Skeletal muscle satellite cell (primary cell): ENCODE measurements around the gene ZDHHC7.
A peak's percentile ranks its signal among the peaks of the same experiment; 100 is the strongest.
"Not testable (repeated sequence)": the region's sequence is repeated elsewhere in the genome, so short reads cannot be mapped to it uniquely, and the experiment has no call there.

ENCODE experiments used
- H3K27me3 ChIP-seq: 2 replicates; pipeline ENCODE4 v1.7.0; 2013; ENCODE audit warnings: low read length; ENCODE audit not compliant: control insufficient read depth, insufficient read depth
- H3K36me3 ChIP-seq: 2 replicates; pipeline ENCODE4 v1.7.0; 2013; ENCODE audit warnings: mild to moderate bottlenecking, control low read depth, low read length; ENCODE audit not compliant: insufficient read depth
- H3K4me1 ChIP-seq: 2 replicates; pipeline ENCODE4 v1.7.0; 2013; ENCODE audit warnings: low read length; ENCODE audit not compliant: control insufficient read depth, insufficient read depth
- H3K4me2 ChIP-seq: 2 replicates; pipeline ENCODE4 v1.7.0; 2013; ENCODE audit warnings: mild to moderate bottlenecking, low read length
- H3K4me3 ChIP-seq: 2 replicates; pipeline ENCODE4 v1.7.0; 2013; ENCODE audit warnings: low read length
- H3K9ac ChIP-seq: 2 replicates; pipeline ENCODE4 v1.7.0; 2013; ENCODE audit warnings: mild to moderate bottlenecking, low read depth, low read length, moderate library complexity
- H3K9me3 ChIP-seq: replicated peaks from 2 replicates; pipeline ENCODE4 v1.7.0; 2013; ENCODE audit warnings: mild to moderate bottlenecking, control low read depth, low read length

Gene ZDHHC7

DNA sequence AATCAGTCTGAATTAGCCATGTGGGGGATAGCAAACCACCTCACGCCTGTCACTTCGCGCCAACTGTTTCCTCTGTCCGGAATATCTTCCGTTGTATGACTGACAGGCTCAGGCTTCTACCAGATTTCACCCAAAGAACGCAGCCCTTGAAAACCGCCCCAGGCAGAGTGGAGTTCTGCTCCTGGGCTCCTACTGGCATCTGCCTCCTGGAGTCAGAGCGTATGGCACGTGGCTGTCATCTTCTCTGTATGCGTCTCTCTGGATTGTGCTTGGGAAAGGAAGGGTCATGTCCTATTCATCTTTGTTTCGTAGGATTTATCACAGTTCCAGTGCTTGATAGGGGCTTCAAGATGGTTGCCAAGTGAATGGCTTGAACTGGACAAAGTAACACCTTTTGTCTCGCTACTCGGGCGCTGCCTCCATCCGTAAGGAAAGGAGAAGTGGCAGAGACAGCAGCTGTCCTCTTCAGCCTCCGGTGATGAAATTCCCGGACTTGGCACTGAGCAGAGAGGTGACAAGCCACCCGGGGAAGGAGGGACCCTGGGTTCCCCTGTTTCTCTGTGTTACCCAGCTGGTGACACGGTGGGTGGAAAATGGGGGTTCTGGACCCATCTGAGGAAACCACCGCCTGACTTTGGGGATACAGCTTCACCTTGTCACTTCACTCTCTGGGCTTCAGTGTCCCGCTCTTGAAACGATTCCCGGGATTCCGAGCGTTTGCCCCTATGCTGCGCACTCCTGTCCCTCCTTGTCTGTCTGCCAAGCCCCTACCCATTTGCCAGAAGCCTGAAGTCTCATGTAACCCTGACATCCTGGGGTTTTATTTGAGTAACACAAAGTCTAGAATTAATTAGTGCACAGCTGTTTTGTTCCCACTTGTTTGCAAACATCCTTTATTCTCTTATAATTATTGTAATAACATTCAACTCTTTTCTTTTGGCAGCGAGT lies 30.2 kb upstream of the ZDHHC7 start:
- H3K36me3 ChIP-seq: no peaks in the 10 kb centered on the region

DNA sequence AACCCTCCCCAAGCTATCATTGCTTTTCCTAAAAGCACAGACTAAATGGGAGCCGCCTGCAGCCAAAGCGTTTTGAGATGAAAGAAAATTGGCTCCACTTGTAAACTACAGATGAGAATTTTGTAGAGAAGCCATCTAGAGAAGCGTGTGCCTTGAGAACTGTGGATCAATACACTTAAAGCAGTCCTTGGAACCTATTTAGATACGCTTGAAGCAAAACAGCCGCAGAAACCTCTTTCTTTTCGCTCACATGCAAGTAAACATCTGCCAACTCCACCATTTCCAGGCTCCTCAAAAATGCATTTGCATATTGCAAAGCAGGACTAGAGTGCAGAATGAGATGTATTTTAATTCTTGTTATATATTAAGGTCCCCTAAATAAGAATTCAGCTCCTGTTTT lies 29.4 kb upstream of the ZDHHC7 start:
- Histone ChIP-seq H3K27me3 (peaks cover 19% of the 10 kb centered on the region), H3K4me2 (no peak overlapping the region), H3K36me3 (no peaks in the 10 kb centered on the region), H3K9me3 (no peaks in the 10 kb centered on the region), H3K4me3 (no peak overlapping the region), H3K9ac (no peak overlapping the region), H3K4me1 (peaks cover 13% of the 10 kb centered on the region)

More for the DNA sequence above, 30.2 kb upstream of the ZDHHC7 start:
- Histone ChIP-seq H3K9ac (no peak overlapping the region), H3K4me3 (no peak overlapping the region), H3K4me2 (peak overlapping the region; percentile 31), H3K4me1 (peaks cover 13% of the 10 kb centered on the region), H3K9me3 (no peaks in the 10 kb centered on the region), H3K27me3 (peaks cover 19% of the 10 kb centered on the region)

DNA sequence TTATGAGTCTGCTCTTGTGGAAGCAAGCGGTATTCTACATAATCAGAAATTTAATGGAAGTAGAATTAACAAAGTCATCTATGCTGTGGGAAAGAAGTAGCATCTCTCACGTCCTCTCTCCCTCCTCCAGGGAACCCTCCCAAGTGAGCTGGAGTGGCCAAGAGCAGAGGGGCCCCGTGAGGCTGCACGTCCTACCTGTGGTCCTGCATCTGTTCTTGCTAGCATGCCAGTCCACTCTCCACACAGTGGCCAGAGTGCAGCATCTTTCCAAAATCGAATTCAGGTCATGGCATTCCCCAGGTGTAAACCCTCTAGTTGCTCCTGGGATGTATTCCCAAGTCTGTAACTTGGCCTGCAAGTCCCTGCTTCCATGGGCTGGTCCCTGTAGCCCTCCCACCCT lies 26.4 kb upstream of the ZDHHC7 start:
- H3K9ac ChIP-seq: no peak overlapping the region

DNA sequence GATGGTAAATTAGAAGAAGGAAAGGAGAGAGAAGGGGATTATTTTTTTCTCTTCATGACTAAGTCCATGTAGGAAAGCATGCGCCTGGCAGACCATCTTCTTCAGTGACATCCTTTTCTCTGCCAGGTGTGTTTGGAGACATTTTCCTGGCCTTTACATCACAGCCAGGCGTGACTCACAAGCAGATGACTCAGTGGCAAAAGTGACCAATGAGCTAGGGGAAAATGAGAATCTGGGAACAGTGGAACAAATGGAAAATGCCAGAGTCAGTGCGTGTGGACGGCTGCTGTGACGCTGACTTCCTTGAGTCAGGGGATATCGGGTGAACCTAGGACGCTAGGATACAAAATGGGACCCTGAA lies 25.7 kb upstream of the ZDHHC7 start:
- Histone ChIP-seq H3K9ac (no peak overlapping the region), H3K36me3 (no peaks in the 10 kb centered on the region), H3K27me3 (peaks cover 13% of the 10 kb centered on the region), H3K9me3 (no peaks in the 10 kb centered on the region), H3K4me3 (no peak overlapping the region), H3K4me2 (no peak overlapping the region), H3K4me1 (peaks cover 13% of the 10 kb centered on the region)

More for the DNA sequence above, 26.4 kb upstream of the ZDHHC7 start:
- no peak overlapping the region for H3K4me2 ChIP-seq
- no peak overlapping the region for H3K4me3 ChIP-seq
- peaks cover 13% of the 10 kb centered on the region for H3K4me1 ChIP-seq
- H3K36me3 ChIP-seq: no peaks in the 10 kb centered on the region
- H3K9me3 ChIP-seq: no peaks in the 10 kb centered on the region
- H3K27me3 ChIP-seq: peaks cover 19% of the 10 kb centered on the region

DNA sequence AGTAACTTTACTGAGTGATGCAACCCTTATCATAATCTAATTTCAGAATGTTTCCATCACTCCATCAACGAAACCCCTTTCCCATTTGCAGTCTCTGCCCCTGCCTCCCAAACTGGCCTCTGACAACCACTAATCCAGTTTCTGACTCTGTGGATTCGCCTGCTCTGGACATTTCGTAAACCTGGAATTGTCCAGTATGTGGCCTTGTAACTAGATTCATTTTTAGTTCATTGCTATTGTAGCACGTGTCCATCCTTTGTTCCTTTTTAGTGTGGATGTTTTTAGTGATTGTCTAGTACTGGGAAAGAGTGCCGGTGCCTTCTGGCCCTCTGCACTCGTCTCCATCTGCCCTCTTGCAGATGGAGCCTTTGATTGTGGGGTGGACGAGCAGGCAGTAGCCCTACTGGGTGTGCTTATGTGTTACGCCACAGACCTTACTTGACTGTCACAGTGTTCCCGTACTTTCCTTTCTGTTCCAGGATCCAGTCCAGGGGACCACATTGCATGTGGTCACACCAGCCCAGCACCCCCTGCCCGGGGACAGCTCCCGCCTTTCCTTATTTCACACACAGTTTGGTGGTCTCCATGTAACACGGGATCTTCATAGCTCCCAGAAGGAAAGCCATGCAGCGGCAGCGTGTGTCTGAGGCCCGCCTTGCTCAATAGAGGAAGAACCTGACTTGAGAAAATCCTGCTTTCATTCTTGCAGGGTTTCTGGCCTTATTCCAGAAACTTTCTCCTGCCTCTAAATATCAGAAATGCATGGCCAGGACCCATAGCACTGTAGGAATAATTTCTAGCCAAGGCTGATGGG lies 25.1 kb upstream of the ZDHHC7 start:
- Histone ChIP-seq H3K4me2 (no peak overlapping the region), H3K9ac (no peak overlapping the region), H3K27me3 (peaks cover 7% of the 10 kb centered on the region), H3K9me3 (no peaks in the 10 kb centered on the region), H3K4me3 (no peak overlapping the region), H3K4me1 (peaks cover 10% of the 10 kb centered on the region), H3K36me3 (no peaks in the 10 kb centered on the region)

DNA sequence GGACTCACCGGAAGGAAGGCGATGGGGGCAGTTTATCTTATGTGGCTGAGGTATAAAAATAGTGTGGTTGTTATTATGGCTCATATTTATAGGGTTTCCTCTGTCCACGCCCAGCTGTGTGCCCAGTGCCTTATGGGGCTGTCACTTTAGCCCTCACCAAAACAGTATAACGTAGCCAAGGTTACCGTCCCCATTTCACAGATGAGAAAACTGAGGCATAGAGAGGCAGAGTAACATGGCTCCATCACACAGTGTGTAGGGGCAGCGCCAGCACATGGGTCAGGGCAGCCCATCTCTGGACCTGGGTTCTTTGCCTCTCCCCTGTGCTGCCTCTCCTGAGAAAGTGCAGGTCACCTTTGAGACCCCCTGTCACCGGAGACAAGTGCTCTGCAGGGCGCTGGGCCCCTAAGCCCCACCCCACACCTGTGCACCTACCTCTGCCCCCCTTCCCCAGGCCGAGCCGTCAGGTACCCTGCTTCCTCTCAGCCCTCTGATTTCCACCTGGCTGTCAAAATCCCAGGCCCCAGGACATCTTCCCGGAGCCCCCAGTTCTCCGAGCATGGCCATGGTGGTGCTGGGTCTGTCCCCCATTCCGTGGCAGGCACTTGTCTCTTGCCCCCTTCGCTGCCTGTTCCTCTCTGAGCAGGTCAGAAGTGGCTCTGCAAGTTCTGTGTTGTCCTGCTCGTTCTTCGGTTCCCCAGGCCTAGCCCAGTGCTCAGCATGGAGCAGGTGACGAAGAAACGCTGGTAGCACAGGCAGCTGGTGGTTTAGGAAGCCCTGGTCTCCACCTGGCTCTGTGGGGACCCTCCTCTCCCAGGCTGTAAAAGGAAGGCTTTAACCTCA lies 23.5 kb upstream of the ZDHHC7 start:
- no peak overlapping the region for H3K4me3 ChIP-seq
- H3K4me2 ChIP-seq: no peak overlapping the region
- H3K27me3 ChIP-seq: no peaks in the 10 kb centered on the region
- no peaks in the 10 kb centered on the region for H3K36me3 ChIP-seq
- H3K9ac ChIP-seq: no peak overlapping the region
- peaks cover 9% of the 10 kb centered on the region for H3K4me1 ChIP-seq
- H3K9me3 ChIP-seq: no peaks in the 10 kb centered on the region

DNA sequence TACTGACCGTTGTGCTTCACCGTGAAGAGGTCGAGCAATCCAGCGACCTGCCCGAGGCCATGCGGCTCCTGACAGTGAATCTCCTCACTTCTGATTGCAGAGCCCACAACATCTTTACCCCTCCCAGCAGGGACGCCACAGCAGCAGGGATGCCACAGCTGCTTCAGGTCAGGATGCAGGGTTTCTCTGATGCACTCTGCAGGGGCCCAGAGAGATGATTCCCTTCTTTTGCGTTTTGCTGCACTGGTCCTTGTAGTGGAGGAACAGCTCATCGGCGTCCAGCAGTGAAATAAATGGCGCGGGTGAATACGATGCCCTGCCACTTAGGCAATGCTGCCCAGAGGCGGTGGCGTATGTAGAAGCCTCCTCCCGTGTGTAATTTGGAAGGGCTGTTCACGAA lies 21.8 kb upstream of the ZDHHC7 start:
- Histone ChIP-seq H3K36me3 (no peaks in the 10 kb centered on the region), H3K4me1 (peaks cover 25% of the 10 kb centered on the region)

DNA sequence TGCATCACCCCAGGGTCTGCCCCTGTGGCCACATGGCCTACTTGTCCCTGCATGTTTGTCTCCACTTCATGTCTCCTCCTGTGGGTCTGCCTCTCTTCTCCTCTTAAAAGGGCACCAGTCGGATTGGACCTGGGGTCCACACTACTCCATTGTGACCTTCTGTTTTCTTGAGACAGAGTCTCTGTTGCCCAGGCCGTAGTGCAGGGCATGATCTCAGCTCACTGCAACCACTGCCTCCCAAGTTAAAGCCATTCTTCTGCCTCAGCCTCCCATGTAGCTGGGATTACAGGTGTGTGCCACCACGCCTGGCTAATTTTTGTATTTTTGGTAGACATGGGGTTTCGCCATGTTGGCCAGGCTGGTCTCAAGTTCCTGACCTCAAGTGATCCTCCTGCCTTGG lies 20.9 kb upstream of the ZDHHC7 start:
- not testable (repeated sequence) for H3K36me3 ChIP-seq, H3K4me3 ChIP-seq, H3K27me3 ChIP-seq, H3K4me2 ChIP-seq, H3K9me3 ChIP-seq, H3K9ac ChIP-seq
- H3K4me1 ChIP-seq: peaks cover 21% of the 10 kb centered on the region

More for the DNA sequence above, 21.8 kb upstream of the ZDHHC7 start:
- no peak overlapping the region for H3K9ac ChIP-seq
- no peak overlapping the region for H3K4me2 ChIP-seq
- H3K4me3 ChIP-seq: no peak overlapping the region
- H3K27me3 ChIP-seq: no peaks in the 10 kb centered on the region
- H3K9me3 ChIP-seq: no peaks in the 10 kb centered on the region

DNA sequence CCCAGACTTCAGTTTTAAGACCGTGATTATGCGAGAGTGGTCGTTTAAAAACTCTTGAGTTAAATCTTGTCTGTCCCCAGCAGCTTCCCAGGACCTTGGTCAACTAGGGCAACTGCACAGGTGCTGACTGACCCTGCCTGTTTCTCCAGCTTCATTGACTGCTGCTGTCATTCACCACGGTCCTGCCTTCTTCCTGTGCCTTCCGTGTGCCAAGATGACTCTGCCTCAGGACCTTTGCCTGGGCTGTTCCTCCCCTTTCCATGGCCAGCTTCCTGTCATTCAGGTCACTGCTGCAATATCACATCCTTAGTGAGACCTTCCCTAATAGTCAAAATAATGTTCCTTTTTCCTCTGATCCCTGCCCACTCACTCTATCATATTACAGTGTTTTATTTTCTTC lies 20.1 kb upstream of the ZDHHC7 start:
- H3K27me3 ChIP-seq: no peaks in the 10 kb centered on the region
- no peak overlapping the region for H3K4me3 ChIP-seq
- no peak overlapping the region for H3K9ac ChIP-seq
- no peaks in the 10 kb centered on the region for H3K36me3 ChIP-seq
- H3K4me2 ChIP-seq: no peak overlapping the region
- H3K4me1 ChIP-seq: peaks cover 26% of the 10 kb centered on the region
- H3K9me3 ChIP-seq: no peaks in the 10 kb centered on the region

DNA sequence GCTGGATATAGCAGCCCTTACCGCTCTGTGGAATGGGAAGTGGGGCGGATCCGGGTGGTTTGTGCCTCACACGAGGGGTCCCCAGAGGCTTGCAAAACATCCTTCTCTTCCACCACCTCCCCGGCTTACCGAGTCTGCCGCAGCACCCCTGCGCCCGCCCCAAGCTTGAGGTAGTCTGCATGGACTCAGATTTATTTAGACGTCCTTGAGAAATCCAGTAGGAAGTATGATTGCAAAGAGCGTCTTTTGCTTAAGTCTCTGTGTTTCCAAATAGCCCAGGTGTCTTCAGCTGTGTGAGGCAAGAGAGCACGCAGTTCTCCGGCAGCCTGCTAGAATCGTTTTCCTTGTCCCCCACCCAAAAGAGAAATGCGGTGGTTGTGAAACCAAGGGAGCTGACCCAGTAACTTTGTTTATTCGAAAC lies 18.7 kb upstream of the ZDHHC7 start:
- H3K4me2 ChIP-seq: peak overlapping the region; percentile 84
- no peaks in the 10 kb centered on the region for H3K27me3 ChIP-seq
- H3K9me3 ChIP-seq: no peaks in the 10 kb centered on the region
- H3K36me3 ChIP-seq: no peaks in the 10 kb centered on the region
- H3K9ac ChIP-seq: no peak overlapping the region
- H3K4me3 ChIP-seq: no peak overlapping the region
- peaks cover 35% of the 10 kb centered on the region for H3K4me1 ChIP-seq

DNA sequence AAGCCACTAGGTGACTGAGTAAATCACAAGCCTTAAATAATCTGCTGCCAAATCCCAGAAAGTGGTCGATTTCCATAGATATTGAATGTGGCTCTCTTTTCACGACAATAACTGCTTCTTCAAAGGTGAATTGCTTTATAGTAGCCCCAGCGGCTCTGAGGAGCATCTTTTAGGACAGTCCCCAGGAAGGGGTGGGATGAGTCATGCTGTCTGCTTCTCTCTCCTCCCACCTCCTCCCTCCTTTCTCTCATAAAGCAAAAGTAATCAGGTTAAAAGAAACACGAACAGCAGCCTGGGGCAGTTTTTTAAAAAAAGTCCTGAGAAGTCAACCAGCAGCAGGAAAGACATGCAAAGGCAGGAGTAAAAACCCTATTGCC lies 18.1 kb upstream of the ZDHHC7 start:
- Histone ChIP-seq H3K9me3 (no peaks in the 10 kb centered on the region), H3K4me3 (peak overlapping the region; percentile 80)

More for the DNA sequence above, 18.1 kb upstream of the ZDHHC7 start:
- H3K36me3 ChIP-seq: no peaks in the 10 kb centered on the region
- H3K9ac ChIP-seq: no peak overlapping the region
- H3K27me3 ChIP-seq: no peaks in the 10 kb centered on the region
- peaks cover 35% of the 10 kb centered on the region for H3K4me1 ChIP-seq
- H3K4me2 ChIP-seq: peak overlapping the region; percentile 84
